ENCODE results near the gene TANGO2. TPM values are rescaled to one million over a fixed set of nuclear protein-coding genes. Genes with fewer than 3 reads are reported as not detected.

The TANGO2 gene
- total and polyA plus RNA-seq, 7 experiments from 2014 or later: 20.0 to 43.1 (median 38.6) TPM

DNA sequence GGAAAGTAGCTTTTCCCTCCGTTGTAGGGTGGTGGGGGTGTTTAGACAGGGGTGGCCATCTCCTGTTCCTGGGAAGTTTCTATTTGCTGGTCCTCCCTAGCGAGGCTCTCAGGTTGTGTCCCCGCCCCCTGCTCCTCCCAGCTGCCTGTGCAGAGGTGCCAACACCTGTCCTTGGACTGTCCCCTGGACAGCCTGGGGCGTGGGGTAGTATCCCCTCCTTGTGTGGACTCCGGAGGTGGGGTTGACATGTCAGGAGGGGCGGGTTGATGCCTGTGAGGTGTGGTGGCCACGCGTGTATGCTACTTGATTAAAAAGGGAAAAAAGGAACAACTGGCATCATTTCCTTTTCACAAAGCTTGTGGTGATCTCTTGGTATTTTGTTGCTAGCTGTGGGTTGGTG is 80.7 kb downstream of the TANGO2 start:
- Histone ChIP-seq H3K9me3 (ENCODE audit: control insufficient read depth in 2 of 3, low read length in 3 of 3) (no peaks in the 10 kb centered on the region), H3K27me3 (ENCODE audit: control insufficient read depth in 2 of 2, insufficient read depth in 2 of 2, low read length in 2 of 2) (no peaks in the 10 kb centered on the region), H3K4me1 (ENCODE audit: control insufficient read depth in 2 of 2, insufficient read depth in 2 of 2, low read length in 2 of 2) (peaks cover 24 to 29% of the 10 kb centered on the region in 2 donors), H3K27ac (ENCODE audit: low read depth, low read length) (peak overlapping the region; percentile 78), H3K4me3 (ENCODE audit: low read length) (no peak overlapping the region), H3K36me3 (ENCODE audit: control insufficient read depth in 2 of 3, insufficient read depth in 3 of 3, low read length in 3 of 3) (peaks cover 0 to 38% (median 0%) of the 10 kb centered on the region in 3 experiments)
- H3K4me1 Mint-ChIP-seq: peaks cover 22 to 52% (median 46%) of the 10 kb centered on the region in 7 donors
- peak overlapping the region in 4 of 10 donors; percentile 3 to 89 (median 74) for H3K4me3 Mint-ChIP-seq
- CTCF ChIA-PET: interaction anchor here (0.6 to 1.2 kb wide), 2 partner anchors 8 to 84 kb away, joined by 3 to 4 read pairs; no protein-coding TSS in a partner anchor
- H3K27me3 Mint-ChIP-seq: no peaks in the 10 kb centered on the region
- H3K27ac Mint-ChIP-seq: peak overlapping the region in 8 of 9 donors; percentile 85 to 97 (median 92)
- peaks cover 3 to 28% (median 14%) of the 10 kb centered on the region in 5 donors for H3K36me3 Mint-ChIP-seq
- peaks cover 0 to 3% (median 0%) of the 10 kb centered on the region in 11 donors for H3K9me3 Mint-ChIP-seq
- DNase-seq (no peak), ATAC-seq (no peak)
- intact Hi-C loops (cut with micrococcal nuclease): loop anchor here in 1 of 2 donors (2.0 kb wide), 1 partner anchor 15 kb away; the partner anchor contains the start of genes RANBP1 and TRMT2A
- POLR2A ChIA-PET: interaction anchor here (0.7 to 1.8 kb wide), 4 partner anchors 14 to 214 kb away, joined by 3 to 11 read pairs (median 5); partner anchors contain the start of genes RANBP1, TANGO2 and TRMT2A

- no peaks in the 10 kb centered on the region for H3K27me3 Mint-ChIP-seq
- H3K4me1 ChIP-seq (ENCODE audit: control insufficient read depth in 2 of 2, insufficient read depth in 2 of 2, low read length in 2 of 2): peaks cover 24 to 29% of the 10 kb centered on the region in 2 donors
- H3K36me3 Mint-ChIP-seq: peaks cover 0 to 23% (median 7%) of the 10 kb centered on the region in 5 donors
- no peak for DNase-seq
- ChIA-PET POLR2A (interaction anchor here (0.7 kb wide), 1 partner anchor 215 kb away, joined by 3 read pairs; no protein-coding TSS in a partner anchor), CTCF (interaction anchor here (1.2 kb wide), 1 partner anchor 8 kb away, joined by 4 read pairs; no protein-coding TSS in a partner anchor)
- H3K36me3 ChIP-seq (ENCODE audit: control insufficient read depth in 2 of 3, insufficient read depth in 3 of 3, low read length in 3 of 3): peaks cover 0 to 38% (median 6%) of the 10 kb centered on the region in 3 experiments
- intact Hi-C loops (cut with micrococcal nuclease): no loop called here
- H3K27ac Mint-ChIP-seq: peak overlapping the region; percentile 59 to 97 (median 85)
- H3K27ac ChIP-seq (ENCODE audit: low read depth, low read length): no peak overlapping the region
- peak overlapping the region in 2 of 10 donors; percentile 29 to 39 for H3K4me3 Mint-ChIP-seq
- no peak overlapping the region for H3K4me3 ChIP-seq (ENCODE audit: low read length)
- H3K9me3 ChIP-seq (ENCODE audit: control insufficient read depth in 2 of 3, low read length in 3 of 3): no peaks in the 10 kb centered on the region
- H3K9me3 Mint-ChIP-seq: no peaks in the 10 kb centered on the region
- no peak for ATAC-seq
- H3K27me3 ChIP-seq (ENCODE audit: control insufficient read depth in 2 of 2, insufficient read depth in 2 of 2, low read length in 2 of 2): no peaks in the 10 kb centered on the region
- peaks cover 22 to 52% (median 46%) of the 10 kb centered on the region in 7 donors for H3K4me1 Mint-ChIP-seq
These were observed 81.4 kb downstream of the TANGO2 start for GRCh38 chr22:20102203-20102780.

DNA sequence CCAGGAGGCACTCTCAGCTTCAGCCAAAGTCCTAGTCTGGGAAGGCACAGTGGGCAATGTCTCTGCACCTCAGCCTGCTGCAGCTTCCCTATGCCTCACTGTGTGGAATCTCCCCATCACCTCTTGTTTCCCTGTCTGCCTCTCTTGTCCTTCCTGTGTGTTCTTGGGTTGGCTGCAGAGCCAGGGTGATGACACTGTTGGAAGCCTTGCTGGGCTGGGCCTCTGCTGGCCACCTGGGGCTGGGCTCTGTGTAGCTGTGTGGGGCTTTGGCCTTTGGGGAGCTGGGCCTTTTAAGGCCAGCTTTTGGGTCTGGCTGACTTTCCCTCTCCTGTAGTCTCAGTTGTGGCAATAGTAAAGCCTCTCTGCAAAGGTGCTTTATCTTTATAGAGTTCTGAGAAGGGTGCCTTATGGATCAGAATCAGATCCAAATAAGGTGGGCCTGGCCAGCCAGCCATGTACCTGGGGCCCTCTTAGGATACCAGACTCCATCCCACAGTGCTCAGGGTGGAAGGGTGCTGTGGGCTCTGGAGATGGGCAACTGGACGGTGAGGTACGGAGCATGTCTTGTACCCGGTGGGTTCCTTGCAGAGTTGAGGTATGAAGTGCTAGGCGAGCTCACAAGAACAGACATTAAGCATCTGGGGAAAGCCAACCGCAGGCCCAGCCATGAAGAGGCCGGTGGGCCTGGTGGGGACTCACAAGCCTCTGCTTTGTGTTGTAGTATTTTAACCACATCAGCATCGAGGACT is 84.7 kb downstream of the TANGO2 start:
- H3K9me3 ChIP-seq (ENCODE audit: control insufficient read depth in 2 of 3, low read length in 3 of 3): no peaks in the 10 kb centered on the region
- intact Hi-C loops (cut with micrococcal nuclease): no loop called here
- no peaks in the 10 kb centered on the region for H3K27me3 ChIP-seq (ENCODE audit: control insufficient read depth in 2 of 2, insufficient read depth in 2 of 2, low read length in 2 of 2)
- no peak overlapping the region for H3K27ac ChIP-seq (ENCODE audit: low read depth, low read length)
- H3K36me3 ChIP-seq (ENCODE audit: control insufficient read depth in 2 of 3, insufficient read depth in 3 of 3, low read length in 3 of 3): peaks cover 0 to 65% (median 6%) of the 10 kb centered on the region in 3 experiments
- POLR2A ChIA-PET: interaction anchor here (0.7 to 1.7 kb wide), 2 partner anchors 11 kb away, joined by 3 to 6 read pairs; partner anchors contain the start of genes RANBP1 and TRMT2A
- no peak overlapping the region for H3K4me3 ChIP-seq (ENCODE audit: low read length)
- no peak overlapping the region for H3K4me3 Mint-ChIP-seq
- no peaks in the 10 kb centered on the region for H3K9me3 Mint-ChIP-seq
- H3K27me3 Mint-ChIP-seq: no peaks in the 10 kb centered on the region
- peaks cover 7 to 25% (median 20%) of the 10 kb centered on the region in 7 donors for H3K4me1 Mint-ChIP-seq
- peaks cover 0 to 3% of the 10 kb centered on the region in 2 donors for H3K4me1 ChIP-seq (ENCODE audit: control insufficient read depth in 2 of 2, insufficient read depth in 2 of 2, low read length in 2 of 2)
- CTCF ChIA-PET: no interaction called here
- H3K36me3 Mint-ChIP-seq: peaks cover 0 to 10% (median 4%) of the 10 kb centered on the region in 5 donors
- DNase-seq (no peak), ATAC-seq (no peak)
- peak overlapping the region in 4 of 9 donors; percentile 24 to 65 (median 57) for H3K27ac Mint-ChIP-seq

- POLR2A ChIA-PET: interaction anchor here (1.7 kb wide), 1 partner anchor 10 kb away, joined by 6 read pairs; the partner anchor contains the start of genes RANBP1 and TRMT2A
- Mint-ChIP-seq H3K9me3 (no peaks in the 10 kb centered on the region), H3K36me3 (peaks cover 0 to 10% (median 4%) of the 10 kb centered on the region in 5 donors), H3K27ac (no peak overlapping the region), H3K27me3 (no peaks in the 10 kb centered on the region), H3K4me3 (no peak overlapping the region), H3K4me1 (peaks cover 5 to 20% (median 16%) of the 10 kb centered on the region in 7 donors)
- Histone ChIP-seq H3K27ac (ENCODE audit: low read depth, low read length) (no peak overlapping the region), H3K27me3 (ENCODE audit: control insufficient read depth in 2 of 2, insufficient read depth in 2 of 2, low read length in 2 of 2) (no peaks in the 10 kb centered on the region), H3K4me1 (ENCODE audit: control insufficient read depth in 2 of 2, insufficient read depth in 2 of 2, low read length in 2 of 2) (no peaks in the 10 kb centered on the region), H3K9me3 (ENCODE audit: control insufficient read depth in 2 of 3, low read length in 3 of 3) (no peaks in the 10 kb centered on the region), H3K36me3 (ENCODE audit: control insufficient read depth in 2 of 3, insufficient read depth in 3 of 3, low read length in 3 of 3) (peaks cover 0 to 72% (median 6%) of the 10 kb centered on the region in 3 experiments), H3K4me3 (ENCODE audit: low read length) (no peak overlapping the region)
- no peak for DNase-seq
- CTCF ChIA-PET: no interaction called here
- no peak for ATAC-seq
- intact Hi-C loops (cut with micrococcal nuclease): no loop called here
These were observed 85.4 kb downstream of the TANGO2 start for GRCh38 chr22:20106205-20106848.

- peak overlapping the region in 1 of 9 donors; percentile 16 for H3K27ac Mint-ChIP-seq
- Histone ChIP-seq H3K4me3 (ENCODE audit: low read length) (no peak overlapping the region), H3K36me3 (ENCODE audit: control insufficient read depth in 2 of 3, insufficient read depth in 3 of 3, low read length in 3 of 3) (peaks cover 0 to 74% (median 6%) of the 10 kb centered on the region in 3 experiments), H3K27me3 (ENCODE audit: control insufficient read depth in 2 of 2, insufficient read depth in 2 of 2, low read length in 2 of 2) (no peaks in the 10 kb centered on the region), H3K27ac (ENCODE audit: low read depth, low read length) (no peak overlapping the region), H3K4me1 (ENCODE audit: control insufficient read depth in 2 of 2, insufficient read depth in 2 of 2, low read length in 2 of 2) (peaks cover 0 to 2% of the 10 kb centered on the region in 2 donors), H3K9me3 (ENCODE audit: control insufficient read depth in 2 of 3, low read length in 3 of 3) (no peaks in the 10 kb centered on the region)
- no peaks in the 10 kb centered on the region for H3K9me3 Mint-ChIP-seq
- no peak overlapping the region for H3K4me3 Mint-ChIP-seq
- peaks cover 7 to 20% (median 14%) of the 10 kb centered on the region in 7 donors for H3K4me1 Mint-ChIP-seq
- DNase-seq (no peak), ATAC-seq (no peak)
- ChIA-PET CTCF (no interaction called here), POLR2A (interaction anchor here (0.8 to 1.7 kb wide), 2 partner anchors 10 to 15 kb away, joined by 4 to 6 read pairs; partner anchors contain the start of genes RANBP1 and TRMT2A)
- intact Hi-C loops (cut with micrococcal nuclease): no loop called here
- H3K27me3 Mint-ChIP-seq: no peaks in the 10 kb centered on the region
- peaks cover 0 to 10% (median 4%) of the 10 kb centered on the region in 5 donors for H3K36me3 Mint-ChIP-seq
These were observed 85.9 kb downstream of the TANGO2 start for GRCh38 chr22:20106849-20107237.

- H3K4me3 ChIP-seq (ENCODE audit: low read length): no peak overlapping the region
- H3K27me3 Mint-ChIP-seq: no peaks in the 10 kb centered on the region
- no peaks in the 10 kb centered on the region for H3K27me3 ChIP-seq (ENCODE audit: control insufficient read depth in 2 of 2, insufficient read depth in 2 of 2, low read length in 2 of 2)
- H3K27ac ChIP-seq (ENCODE audit: low read depth, low read length): no peak overlapping the region
- peaks cover 0 to 80% (median 6%) of the 10 kb centered on the region in 3 experiments for H3K36me3 ChIP-seq (ENCODE audit: control insufficient read depth in 2 of 3, insufficient read depth in 3 of 3, low read length in 3 of 3)
- H3K27ac Mint-ChIP-seq: peak overlapping the region in 7 of 9 donors; percentile 25 to 63 (median 55)
- H3K9me3 ChIP-seq (ENCODE audit: control insufficient read depth in 2 of 3, low read length in 3 of 3): no peaks in the 10 kb centered on the region
- no peaks in the 10 kb centered on the region for H3K9me3 Mint-ChIP-seq
- H3K4me1 Mint-ChIP-seq: peaks cover 7 to 19% (median 9%) of the 10 kb centered on the region in 7 donors
- ChIA-PET POLR2A (interaction anchor here (0.8 to 1.7 kb wide), 2 partner anchors 9 to 16 kb away, joined by 4 to 6 read pairs; partner anchors contain the start of genes RANBP1 and TRMT2A), CTCF (no interaction called here)
- no peak overlapping the region for H3K4me3 Mint-ChIP-seq
- H3K4me1 ChIP-seq (ENCODE audit: control insufficient read depth in 2 of 2, insufficient read depth in 2 of 2, low read length in 2 of 2): peaks cover 0 to 6% of the 10 kb centered on the region in 2 donors
- no peak for DNase-seq
- intact Hi-C loops (cut with micrococcal nuclease): no loop called here
- ATAC-seq: no peak
- peaks cover 0 to 7% (median 6%) of the 10 kb centered on the region in 5 donors for H3K36me3 Mint-ChIP-seq
These were observed 86.6 kb downstream of the TANGO2 start for GRCh38 chr22:20107471-20107901.
